ENCODE data around the gene GABBR2.
A peak's percentile ranks its signal among the peaks of the same experiment; 100 is the strongest.

GABBR2 gene

GRCh38 chr9:98545021-98545420 lies 163.7 kb downstream of the GABBR2 start:
- DNase-seq (ENCODE audit: low read depth in 2 of 2), result no peak

- no peak for DNase-seq (ENCODE audit: low read depth in 2 of 2)
These were observed 167.0 kb downstream of the GABBR2 start for GRCh38 chr9:98541684-98542230.

GRCh38 chr9:98540476-98540875 lies 168.3 kb downstream of the GABBR2 start:
- DNase-seq (ENCODE audit: low read depth in 2 of 2), result no peak

- no peak for DNase-seq (ENCODE audit: low read depth in 2 of 2)
These were observed 168.8 kb downstream of the GABBR2 start for GRCh38 chr9:98539954-98540353.

GRCh38 chr9:98538626-98539031 lies 170.1 kb downstream of the GABBR2 start:
- DNase-seq (ENCODE audit: low read depth in 2 of 2), result no peak

GRCh38 chr9:98538203-98538602 lies 170.5 kb downstream of the GABBR2 start:
- no peak for DNase-seq (ENCODE audit: low read depth in 2 of 2)

GRCh38 chr9:98536542-98537173 lies 172.1 kb downstream of the GABBR2 start:
- peak in 1 of 2 donors; percentile 1 for DNase-seq (ENCODE audit: low read depth in 2 of 2)

GRCh38 chr9:98533866-98534265 lies 174.9 kb downstream of the GABBR2 start:
- no peak for DNase-seq (ENCODE audit: low read depth in 2 of 2)

GRCh38 chr9:98533132-98533531 lies 175.6 kb downstream of the GABBR2 start:
- DNase-seq (ENCODE audit: low read depth in 2 of 2), result no peak

- no peak for DNase-seq (ENCODE audit: low read depth in 2 of 2)
These were observed 176.2 kb downstream of the GABBR2 start for GRCh38 chr9:98532574-98532973.

- no peak for DNase-seq (ENCODE audit: low read depth in 2 of 2)
These were observed 176.6 kb downstream of the GABBR2 start for GRCh38 chr9:98532147-98532546.

- no peak for DNase-seq (ENCODE audit: low read depth in 2 of 2)
These were observed 177.8 kb downstream of the GABBR2 start for GRCh38 chr9:98530806-98531386.

- no peak for DNase-seq (ENCODE audit: low read depth in 2 of 2)
These were observed 178.5 kb downstream of the GABBR2 start for GRCh38 chr9:98530275-98530674.

GRCh38 chr9:98529841-98530240 lies 178.9 kb downstream of the GABBR2 start:
- no peak for DNase-seq (ENCODE audit: low read depth in 2 of 2)

- DNase-seq (ENCODE audit: low read depth in 2 of 2), result no peak
These were observed 185.4 kb downstream of the GABBR2 start for GRCh38 chr9:98523231-98523901.

GRCh38 chr9:98522487-98522886 lies 186.2 kb downstream of the GABBR2 start:
- DNase-seq (ENCODE audit: low read depth in 2 of 2), result no peak

- no peak for DNase-seq (ENCODE audit: low read depth in 2 of 2)
These were observed 187.6 kb downstream of the GABBR2 start for GRCh38 chr9:98521141-98521540.

GRCh38 chr9:98520221-98520960 lies 188.3 kb downstream of the GABBR2 start:
- no peak for DNase-seq (ENCODE audit: low read depth in 2 of 2)

- DNase-seq (ENCODE audit: low read depth in 2 of 2), result no peak
These were observed 189.1 kb downstream of the GABBR2 start for GRCh38 chr9:98519641-98520040.

- no peak for DNase-seq (ENCODE audit: low read depth in 2 of 2)
These were observed 190.2 kb downstream of the GABBR2 start for GRCh38 chr9:98518556-98518955.

GRCh38 chr9:98517761-98518160 lies 191.0 kb downstream of the GABBR2 start:
- DNase-seq (ENCODE audit: low read depth in 2 of 2), result no peak

GRCh38 chr9:98516897-98517503 lies 191.7 kb downstream of the GABBR2 start:
- DNase-seq (ENCODE audit: low read depth in 2 of 2), result no peak

Data from stimulated activated CD4-positive, alpha-beta T cell treated with anti-CD3 and anti-CD28 coated beads, Interleukin-1b, Interleukin-23, amount 100 ng/mL, for 4 hours (primary cell).